Stimulated activated CD4-positive, alpha-beta T cell treated with anti-CD3 and anti-CD28 coated beads, Interleukin-4, amount 100 ng/mL, for 4 hours (primary cell): Measurements from ENCODE around the gene ECI2.
"Not testable (repeated sequence)": the region's sequence is repeated elsewhere in the genome, so short reads cannot be mapped to it uniquely, and the experiment has no call there.

Experiments used
- DNase-seq, 2 experiments: peaks; one replicate each; pipeline ENCODE4 v3.0.0-alpha.2; 2020

ECI2 gene

DNA sequence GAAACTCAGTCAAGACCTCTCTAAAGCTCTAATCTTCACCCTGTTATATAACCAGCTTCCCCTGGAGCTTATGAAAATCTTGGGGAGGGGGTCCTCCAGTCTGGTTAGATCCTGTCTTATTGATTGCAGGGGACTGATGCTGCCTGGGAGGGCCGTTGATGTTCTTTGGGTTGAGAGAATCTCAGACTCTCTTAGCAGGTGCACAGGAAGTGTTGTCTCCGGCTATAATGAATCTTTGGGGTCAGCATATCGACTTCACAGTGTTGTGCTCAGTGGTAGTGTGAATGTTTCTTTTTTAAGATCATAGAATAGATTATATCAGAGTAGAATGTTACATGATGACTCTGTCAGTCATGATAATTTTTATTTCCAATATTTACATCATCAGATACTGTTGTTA is 2.8 kb upstream of the ECI2 start:
- no peak for DNase-seq

DNA sequence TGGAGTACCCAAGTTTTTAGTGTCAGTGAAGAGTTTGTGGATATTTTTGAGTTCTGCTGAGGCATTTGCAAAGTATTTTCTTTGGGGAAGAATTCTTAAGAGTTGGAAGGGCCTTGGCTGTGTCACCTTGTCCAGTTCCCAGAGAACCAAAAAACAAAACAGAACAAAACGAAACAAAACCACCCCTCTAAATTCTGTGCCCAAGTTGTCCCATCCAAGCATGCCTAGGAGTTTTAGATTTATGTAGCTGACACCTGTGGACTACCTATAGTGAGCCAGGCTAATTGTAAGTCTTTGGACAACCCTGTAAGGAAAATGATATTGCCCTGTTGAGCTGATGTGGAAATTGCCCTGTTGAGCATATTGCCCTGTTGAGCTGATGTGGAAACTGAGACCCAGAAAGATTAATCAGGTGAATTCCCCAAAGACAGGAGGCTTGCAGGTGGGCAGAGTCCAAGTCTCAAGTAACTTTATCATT is 1.0 kb upstream of the ECI2 start:
- no peak for DNase-seq

DNA sequence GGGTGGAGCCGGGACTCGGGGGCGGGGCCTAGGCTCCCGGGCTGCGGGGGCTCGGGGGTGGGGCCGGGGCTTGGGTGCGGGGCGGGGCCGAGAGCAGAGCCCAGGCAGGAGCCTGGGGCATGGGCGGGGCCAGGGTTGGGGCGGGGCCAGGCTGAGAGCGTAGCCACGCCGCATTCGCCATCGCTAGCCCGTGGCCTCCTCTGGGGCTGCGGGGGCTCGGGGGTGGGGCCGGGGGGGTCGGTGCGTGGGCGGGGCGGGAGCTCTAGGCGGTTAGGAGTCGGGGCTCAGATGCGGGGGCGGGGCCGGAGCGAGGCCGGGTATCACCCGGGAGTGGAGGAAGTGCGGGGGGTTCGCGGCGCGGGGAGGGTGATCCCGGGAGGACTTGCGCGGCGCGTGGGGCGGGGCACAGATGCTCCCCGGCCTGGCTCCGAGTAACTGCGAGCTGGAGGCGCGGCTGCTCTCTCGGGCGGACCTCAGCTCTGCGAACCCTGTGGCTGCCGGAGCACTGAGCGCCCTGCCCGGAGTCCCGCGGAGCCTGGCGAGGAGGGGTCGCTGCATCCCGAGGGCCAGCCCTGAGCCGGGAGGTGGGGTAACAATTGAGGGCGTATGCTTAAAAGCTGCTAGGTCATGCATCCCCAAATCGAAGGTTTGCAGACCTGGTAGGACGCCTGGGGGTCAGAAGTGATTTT is 434 bp upstream of the ECI2 start:
- DNase-seq, result peak; percentile 94 to 98

DNA sequence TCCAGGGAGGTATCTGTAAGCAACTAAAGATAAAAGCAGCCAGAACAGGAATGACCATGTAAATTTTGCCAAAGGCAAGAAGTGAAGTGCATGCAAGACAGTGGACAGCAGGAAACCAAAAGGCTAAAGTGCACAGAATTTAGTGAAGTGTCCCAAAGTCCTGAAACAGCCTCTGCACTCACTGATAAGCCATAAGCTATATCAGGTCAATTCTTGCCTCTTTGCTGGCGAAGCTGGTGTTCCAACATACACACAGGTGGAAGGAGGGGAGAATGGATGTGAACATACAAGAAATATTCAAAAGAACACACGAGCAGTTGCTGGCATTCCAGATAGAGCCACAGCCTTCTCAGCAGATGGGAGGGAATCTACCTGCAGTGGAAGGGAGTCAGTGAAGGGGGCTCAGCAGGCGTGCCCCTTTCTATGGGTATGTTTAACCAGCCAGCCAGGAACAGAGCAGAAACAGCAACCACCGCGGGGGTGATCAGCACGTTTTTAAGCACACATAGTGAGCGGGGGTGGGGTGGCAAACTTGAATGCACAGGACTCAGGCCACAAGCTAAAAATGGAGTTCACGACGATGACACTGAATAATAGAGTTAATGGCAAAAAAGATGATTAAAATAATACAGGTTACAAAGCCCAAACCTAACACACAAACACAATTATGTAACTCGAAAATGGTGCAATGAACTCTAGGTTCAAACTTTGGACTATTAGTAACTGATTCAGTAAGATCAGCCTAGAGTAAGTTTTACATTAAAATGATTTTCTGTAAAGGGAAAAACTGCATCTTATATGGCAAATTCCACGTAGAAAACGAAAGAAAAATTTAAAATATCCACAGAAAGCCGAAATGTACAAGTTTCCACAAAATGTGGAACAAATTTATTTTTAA is 1.2 kb downstream of the ECI2 start:
- DNase-seq, result peak; percentile 15 to 22

DNA sequence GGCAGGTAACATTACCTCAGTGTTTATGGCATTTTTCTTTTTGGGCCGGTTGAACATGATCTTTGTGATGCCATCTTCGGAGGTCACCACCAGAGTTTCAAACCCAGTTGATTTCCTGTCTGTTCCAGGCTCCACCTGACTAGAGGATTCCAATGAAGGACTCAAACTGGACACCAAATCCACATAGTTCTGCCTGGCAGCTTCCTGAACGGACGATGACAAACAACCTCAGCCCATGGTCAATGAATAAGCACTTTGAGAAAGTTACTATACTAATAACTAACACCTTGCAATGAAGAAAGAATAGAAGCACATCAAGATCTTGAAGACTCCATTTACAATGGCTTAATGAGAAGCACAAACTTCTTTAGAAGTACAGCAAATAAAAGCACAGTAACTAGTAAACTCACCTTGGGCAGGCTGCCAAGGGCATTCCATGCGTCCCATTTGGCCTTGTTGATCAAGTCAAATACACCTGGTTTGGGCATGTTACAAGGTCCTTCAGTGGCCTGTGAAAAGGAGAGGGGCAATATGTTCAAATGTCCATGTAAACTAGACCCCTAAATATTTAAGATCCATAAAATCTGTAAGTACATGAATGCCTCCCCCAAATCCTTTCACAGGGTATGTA is 4.9 kb downstream of the ECI2 start:
- DNase-seq, result no peak

DNA sequence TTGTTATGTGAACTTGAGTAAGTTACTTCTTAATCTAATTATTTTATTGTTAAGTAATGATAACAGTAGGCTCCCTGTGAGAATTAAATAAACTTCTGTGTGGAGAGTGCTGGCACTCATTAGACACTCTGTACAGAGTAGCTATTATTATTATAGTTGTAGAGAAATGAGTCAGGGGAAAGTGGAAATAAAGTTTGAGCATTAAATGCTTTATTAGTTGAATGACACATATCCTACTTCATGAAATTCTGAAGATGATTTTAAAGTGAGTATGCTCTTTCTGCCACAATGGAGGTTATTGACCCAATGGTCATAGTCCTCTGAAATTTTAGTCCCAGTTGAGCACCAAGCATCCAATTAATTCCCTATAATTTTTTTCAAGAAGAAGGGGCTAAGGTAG is 5.9 kb downstream of the ECI2 start:
- DNase-seq, result no peak

DNA sequence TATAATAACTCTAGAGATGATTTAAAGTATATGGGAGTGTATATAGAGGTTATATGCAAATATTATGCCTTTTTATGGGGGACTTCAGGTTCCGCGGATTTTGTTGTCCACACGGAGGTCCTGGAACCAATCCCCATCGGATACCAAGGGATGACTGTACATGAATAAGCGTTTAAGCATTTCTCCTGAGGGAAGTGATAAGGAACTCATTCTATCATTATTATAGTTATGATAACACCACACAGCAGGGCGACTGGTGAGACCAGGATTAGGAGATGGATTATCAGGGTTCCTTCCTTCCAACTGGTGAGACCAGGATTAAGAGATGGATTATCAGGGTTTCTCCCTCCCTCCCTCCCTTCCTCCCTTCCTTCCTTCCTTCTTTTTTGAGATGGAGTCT is 6.6 kb downstream of the ECI2 start:
- no peak for DNase-seq

DNA sequence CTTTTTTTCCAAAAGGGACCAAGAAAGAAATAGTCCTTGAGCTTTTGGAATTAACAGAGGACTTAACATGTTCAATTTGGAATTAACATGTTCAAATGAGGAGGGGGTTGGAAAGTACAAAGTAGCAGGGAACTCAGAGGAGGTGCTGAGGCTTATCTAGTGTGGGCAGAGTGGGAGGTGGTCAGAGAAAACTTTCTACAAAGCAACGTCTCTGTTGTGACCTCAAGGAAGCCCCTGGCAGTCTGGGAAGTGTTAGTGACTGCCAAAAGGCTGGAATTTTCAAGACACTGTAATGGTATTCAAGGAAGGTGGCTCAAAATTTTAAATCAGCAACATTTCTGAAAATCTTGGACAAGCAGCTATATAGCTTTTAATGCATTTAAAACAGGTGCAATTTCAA is 7.3 kb downstream of the ECI2 start:
- DNase-seq, result no peak

DNA sequence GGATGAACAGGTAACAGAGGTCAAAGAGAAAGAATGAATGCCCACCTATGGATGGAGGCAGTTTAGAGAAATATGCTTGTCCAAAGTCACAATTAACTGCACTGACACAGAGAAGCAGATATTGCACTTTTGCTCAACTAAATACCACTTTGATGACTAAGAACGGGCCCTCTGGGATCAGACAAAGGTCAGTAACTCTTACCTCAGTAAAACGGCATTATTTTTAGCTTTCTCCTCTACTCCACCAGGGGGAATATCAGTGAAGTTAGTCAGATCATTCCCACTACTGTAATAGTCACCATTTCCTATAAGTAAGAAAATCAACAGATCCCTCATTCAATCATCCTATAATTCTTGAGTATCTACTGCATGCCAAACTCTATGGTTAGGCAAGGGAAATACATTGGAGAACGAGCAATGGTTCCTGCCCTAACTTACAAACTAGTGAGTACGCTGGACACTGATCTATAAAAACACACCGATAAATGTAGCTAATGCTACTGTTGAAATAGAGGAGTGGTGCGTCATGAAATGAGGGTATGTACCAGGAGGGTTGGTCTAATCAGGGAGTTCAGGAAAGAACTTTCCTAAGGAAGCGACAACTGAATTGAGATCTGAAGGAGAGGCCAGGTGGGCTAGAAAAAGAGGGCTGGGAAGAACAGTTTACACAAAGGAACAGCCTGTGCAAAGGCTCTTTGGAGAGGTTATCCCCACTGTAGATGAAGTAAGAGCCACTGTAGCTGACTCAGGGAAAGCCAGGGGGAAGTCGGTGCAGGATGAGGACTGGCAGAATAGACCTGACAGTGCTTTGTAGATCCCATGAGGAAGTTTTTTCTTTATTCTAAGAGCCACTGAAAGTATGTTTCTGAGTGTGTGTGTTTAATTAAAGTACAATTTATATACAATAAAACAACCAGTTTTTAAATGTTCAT is 9.2 kb downstream of the ECI2 start:
- DNase-seq, result no peak

DNA sequence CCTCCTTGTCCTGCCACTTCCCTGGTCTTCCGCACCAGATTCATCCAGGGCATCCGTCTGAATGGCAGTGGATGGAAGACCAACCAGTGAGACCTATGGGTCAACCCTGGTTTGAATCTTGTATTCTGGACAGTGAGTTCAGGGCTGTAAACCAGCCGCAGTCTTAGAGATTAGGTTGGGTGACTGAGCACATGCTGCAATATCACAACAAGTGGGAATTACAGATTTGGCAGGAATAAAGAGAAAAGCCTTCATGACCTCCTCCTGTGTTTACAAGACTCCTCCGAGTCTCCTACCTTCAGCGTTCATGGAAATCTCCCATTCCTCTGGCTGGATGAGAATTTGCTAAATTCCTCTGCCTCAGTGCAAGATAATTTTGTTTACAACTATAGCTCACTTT is 9.9 kb downstream of the ECI2 start:
- no peak for DNase-seq

DNA sequence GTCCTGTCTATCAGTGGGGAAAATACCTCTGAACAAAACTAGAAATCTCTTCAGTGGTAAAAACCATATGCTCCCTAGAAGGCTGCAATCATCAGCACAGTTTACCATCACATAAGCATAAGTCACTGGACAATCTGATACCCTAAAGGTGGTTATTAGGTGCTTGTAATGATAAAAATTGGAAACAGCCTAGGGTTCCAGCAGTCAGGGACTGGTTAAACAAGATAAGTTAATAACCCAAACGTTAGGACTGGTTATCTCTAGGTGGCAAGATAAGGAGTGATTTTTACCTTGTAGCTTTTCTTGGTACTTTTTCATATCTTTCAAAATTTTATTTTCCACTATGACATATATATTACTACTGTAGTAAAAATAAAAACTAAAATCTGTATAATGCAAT is 11.0 kb downstream of the ECI2 start:
- no peak for DNase-seq

DNA sequence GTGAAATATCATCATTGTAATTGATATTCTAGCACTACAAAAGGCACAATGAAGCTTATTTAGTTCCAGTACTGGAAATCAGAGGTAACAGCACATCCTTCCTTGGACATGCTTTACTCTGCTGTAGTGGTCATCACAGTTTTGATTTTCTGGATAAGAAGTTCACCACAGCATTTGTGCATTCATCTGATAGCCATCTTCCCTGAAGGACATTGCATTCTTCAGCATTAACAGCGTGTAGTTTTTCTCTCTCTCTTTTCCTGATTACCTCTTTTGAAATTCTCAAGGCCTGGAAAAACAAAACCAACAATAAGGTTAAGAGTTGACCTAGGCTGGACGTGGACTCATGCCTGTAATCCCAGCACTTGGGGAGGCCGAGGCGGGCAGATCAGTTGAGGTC is 19.6 kb downstream of the ECI2 start:
- DNase-seq, result no peak

DNA sequence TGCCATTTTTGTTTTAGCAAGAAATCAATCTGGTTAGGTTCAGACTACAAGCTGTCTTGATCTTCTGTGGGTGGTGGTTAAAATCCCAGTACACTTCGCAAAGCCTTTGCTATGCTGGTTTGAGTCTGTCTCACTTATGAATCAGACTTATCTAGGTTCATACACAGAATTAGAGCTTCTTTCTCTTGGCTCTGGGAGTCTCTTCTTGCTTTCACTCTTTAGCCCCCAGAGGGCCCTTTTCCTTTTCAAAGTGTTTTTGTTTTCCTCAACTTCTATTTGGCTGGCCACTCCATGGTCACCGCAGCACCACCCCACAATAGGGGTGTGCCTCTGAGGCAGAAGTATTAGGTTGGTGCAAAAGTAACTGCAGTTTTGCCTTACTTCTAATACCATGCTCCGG is 21.3 kb downstream of the ECI2 start:
- DNase-seq, result no peak

DNA sequence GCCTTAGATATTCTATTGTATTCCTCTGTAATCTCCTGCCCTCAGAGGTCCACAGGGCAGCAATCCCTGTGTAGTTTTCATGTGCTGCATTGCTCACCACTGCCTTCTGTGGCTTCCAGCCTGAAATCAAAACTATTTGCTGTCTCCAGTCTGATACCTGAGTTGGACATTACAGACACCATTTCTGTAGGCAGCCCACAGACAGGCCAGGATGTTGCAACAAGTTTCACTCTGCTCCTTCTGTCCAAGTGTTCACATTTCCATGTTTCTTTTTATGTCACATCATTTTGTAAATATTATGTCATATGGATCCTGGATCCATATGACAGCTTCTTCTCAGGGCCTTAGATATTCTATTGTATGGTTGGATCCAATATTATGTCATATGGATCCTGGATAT is 21.7 kb downstream of the ECI2 start:
- DNase-seq, result no peak

DNA sequence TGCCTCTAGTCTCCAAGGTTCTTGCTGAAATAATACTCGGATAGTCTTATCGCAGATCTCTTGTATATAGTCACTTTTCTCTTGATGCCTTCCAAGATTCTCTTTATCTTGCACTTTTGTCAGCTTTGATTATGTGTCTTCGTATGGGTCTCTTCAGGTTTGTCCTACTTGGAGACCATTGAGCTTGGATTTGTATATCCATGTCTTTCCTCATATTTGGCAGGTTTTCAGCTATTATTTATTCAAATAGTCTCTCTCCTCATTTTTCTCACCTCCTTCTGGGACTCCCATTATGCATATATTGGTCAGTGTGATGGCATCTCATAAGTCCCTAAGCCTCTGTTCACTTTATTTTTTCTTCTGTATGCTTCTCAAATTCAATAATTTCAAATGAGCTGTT is 23.0 kb downstream of the ECI2 start:
- no peak for DNase-seq

DNA sequence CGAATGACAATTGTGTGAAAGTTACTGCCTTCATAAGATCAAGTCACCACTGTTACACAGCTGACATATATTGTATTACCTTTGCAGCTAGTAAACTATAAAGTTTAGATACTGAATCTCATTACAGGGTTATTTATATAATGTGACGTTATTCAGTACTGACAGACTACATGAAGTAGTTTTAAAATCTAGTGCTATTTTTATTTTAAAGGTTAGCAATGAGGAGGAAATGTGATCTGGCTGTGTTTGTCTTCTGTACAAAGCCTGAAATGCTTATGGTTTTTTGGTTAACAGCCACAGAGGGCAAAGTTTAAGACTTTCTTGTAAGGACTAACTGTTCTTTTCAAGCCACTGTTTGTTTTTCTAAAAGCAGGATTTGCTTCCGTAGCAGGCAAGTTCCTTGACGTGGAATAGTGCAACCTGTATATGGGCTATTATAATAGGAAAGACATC is 26.0 kb downstream of the ECI2 start:
- not testable (repeated sequence) for DNase-seq

DNA sequence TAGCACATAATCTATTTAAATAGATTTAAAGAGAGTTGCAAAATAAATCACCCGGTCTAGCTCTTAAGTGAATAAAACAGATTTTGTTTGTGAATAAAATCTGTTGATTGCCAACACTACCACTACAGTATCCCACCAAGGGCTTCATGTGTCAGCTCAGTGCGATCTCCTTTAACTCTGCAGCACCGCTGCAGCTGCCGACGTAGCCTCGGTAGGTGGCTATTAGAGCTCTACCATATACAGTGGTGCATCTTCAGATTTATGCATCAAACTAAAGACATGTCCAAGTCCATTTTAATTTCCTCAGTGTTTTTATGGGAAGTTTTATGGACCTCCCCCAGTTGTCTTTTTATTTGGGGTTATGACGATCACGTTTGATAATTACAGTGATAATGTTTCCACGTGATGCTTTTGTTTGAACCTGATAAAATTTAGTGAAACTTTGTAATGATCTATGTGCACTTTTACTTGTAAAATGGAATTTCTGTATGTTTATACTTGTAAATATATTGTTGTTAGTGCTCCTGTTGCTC is 26.7 kb downstream of the ECI2 start:
- DNase-seq, result no peak

DNA sequence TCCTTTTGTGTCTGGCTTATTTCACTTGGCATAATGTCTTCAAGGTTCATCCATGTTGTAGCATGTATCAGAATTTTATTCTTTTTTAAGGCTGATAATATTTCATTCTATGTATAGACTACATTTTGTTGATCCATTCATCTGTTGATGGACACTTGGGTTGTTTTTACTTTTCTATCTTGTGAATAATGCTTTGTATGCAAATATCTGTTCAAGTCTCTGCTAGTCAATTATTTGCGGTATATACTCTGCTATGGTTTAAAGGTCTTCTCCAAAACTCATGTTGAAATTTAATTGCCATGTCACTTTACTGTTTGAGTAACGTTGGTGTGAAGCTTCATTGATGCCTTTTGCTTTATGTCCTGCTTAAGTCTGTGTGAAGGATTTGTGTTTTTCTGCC is 27.5 kb downstream of the ECI2 start:
- DNase-seq, result no peak

DNA sequence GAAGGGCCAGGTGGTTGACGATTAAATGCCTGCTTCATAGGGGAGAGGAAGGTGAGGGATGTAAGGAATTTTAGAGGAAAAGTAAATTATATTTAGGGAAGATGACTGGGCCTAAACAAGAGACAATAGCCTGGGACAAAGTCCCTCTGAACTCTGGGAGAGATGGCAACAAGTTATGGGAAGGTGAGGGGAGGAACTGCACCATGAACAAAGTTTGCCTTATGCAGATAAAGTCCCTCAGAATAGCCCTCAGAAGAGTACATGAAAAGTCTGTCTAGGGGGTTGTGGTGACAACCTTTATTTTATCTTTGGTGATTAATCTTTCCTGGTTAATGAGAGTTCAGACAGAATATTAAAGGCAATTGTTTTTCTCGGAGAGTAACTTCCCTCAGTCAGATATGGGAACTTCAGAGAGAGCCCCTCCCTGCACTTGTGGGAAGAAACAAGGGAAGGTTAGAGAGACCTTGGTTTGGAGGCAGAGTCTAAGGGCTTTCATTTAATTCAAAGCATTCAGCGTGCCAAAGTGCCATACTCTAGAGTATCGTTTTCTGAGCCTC is 29.3 kb downstream of the ECI2 start:
- no peak for DNase-seq

DNA sequence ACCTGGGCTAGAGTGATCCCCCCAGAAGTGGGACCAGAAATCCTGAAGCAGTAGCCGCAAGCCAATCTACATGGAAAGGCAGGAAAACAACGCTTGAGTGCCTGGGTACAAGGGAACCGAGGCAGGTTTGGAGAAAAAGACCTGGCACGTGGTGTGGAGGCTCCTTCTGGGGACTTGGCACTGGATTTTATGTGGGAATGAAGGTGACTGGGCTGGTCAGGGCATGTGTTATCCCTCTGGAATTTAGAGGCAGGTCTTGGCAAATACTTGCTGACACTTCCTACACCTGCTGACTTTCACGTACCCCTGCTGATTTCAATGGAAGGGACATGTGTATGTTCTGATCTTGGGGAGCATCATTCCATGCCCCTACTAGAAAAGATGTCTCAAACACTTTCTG is 31.4 kb downstream of the ECI2 start:
- no peak for DNase-seq

DNA sequence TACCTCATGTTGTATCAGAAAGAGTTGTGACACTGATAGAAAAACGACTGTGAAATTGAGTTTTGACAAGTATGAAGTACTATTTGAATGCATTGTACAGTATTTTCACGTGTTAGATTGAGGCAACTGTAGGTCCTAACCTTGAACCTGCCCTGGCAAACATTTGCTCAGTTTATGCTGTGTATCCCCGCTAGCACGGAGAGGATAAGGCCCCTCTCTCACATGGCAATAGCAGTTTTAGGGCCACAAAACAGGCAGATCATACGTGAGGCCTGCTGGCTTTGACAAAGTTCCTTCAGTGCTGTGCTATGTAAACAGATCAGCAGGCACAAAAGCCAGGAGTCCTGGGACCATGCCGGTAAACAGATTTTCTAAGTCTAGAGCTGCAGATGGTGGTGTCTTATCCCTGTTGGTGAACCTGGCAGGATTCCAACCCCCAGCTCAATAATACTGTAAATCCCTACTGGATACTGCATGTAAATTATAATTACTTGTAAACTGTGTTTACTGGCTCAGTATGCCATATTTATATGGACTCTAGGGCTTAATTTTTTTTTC is 32.6 kb downstream of the ECI2 start:
- DNase-seq, result no peak

DNA sequence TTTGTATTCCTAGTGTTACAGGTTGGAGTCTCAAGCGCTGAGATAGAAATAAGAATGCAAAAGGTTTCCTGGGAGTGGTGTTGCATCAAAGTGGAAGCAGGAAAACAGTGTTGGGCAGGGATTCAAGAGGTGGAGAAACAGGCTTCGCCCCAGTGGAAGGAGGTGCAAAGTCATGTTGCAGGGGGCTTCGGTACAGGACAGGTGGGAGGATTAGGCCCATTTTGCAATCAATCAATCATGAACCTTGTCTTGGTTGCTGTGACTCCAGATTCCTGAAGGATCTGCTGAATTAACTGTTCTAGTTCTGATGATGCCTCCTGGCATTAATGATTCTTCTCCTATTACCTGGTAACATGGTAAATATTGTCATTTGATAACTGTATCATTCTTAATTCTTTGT is 34.1 kb downstream of the ECI2 start:
- DNase-seq, result no peak
